Brain microvascular endothelial cell (primary cell): Measurements from ENCODE around the gene CXorf38.
A peak's percentile ranks its signal among the peaks of the same experiment; 100 is the strongest.

Experiments
- DNase-seq: peaks from one replicate; pipeline ENCODE4 v3.0.0-alpha.2; 2020
- H3K27ac ChIP-seq: fragments of 250-450 bp; sonication (Bioruptor Pico); 2 replicates; pipeline ENCODE4 v1.5.1; 2020; ENCODE audit warnings: mild to moderate bottlenecking, moderate library complexity
- H3K27me3 ChIP-seq: fragments of 250-450 bp; sonication (Bioruptor Pico); replicated peaks from 2 replicates; pipeline ENCODE4 v1.5.1; 2020; ENCODE audit warnings: mild to moderate bottlenecking
- H3K36me3 ChIP-seq: fragments of 250-450 bp; sonication (Bioruptor Pico); replicated peaks from 2 replicates; pipeline ENCODE4 v1.5.1; 2020; ENCODE audit warnings: mild to moderate bottlenecking
- H3K4me3 ChIP-seq: 2 replicates; pipeline ENCODE4 v1.5.1; 2011; ENCODE audit warnings: low read depth, mild to moderate bottlenecking, control low read depth, low read length, moderate library complexity
- in situ Hi-C: cut with HindIII; loops from 2 replicates; pipeline ENCODE4 v1.10.0; 2017; ENCODE audit warnings: low sequenced_read_pairs, low pct_ligation_motif_present
- TF ChIP-seq, protein P1 (sequence below): IDR thresholded peaks from 2 replicates; pipeline ENCODE4 v1.5.1; 2011; ENCODE audit warnings: low read depth, mild to moderate bottlenecking, moderate library complexity, low read length, control low read depth, inconsistent platforms; ENCODE audit errors: missing control alignments

CXorf38 gene

DNA sequence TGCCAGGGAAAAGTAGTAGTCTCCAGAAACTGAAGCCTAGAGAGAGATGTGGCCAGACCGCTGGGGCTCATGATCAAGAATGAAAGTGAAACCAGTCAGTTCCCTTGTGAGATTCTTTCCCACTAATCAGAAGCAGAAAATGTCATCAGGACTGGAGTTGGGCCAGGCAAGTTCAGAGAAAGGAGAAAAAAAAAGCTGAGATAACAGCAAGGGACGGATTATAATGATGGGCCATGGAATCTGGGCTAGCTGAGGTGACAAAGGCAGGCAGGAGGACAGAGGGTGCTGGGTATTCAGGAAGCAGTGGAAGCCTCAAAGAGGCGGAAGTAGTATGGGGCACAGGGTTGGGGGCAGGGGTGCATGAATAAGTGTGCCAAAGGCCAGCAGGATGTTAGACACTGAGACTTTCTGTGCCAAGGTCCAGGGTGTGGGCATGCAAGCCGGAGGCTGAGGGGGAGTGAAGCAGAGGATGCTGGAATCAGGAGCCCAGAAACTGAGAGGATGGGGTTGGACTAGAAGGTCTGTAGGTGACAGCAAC lies 2.5 kb downstream of the CXorf38 start:
- peak; percentile 68 for DNase-seq
- TF ChIP-seq, protein P1, sequence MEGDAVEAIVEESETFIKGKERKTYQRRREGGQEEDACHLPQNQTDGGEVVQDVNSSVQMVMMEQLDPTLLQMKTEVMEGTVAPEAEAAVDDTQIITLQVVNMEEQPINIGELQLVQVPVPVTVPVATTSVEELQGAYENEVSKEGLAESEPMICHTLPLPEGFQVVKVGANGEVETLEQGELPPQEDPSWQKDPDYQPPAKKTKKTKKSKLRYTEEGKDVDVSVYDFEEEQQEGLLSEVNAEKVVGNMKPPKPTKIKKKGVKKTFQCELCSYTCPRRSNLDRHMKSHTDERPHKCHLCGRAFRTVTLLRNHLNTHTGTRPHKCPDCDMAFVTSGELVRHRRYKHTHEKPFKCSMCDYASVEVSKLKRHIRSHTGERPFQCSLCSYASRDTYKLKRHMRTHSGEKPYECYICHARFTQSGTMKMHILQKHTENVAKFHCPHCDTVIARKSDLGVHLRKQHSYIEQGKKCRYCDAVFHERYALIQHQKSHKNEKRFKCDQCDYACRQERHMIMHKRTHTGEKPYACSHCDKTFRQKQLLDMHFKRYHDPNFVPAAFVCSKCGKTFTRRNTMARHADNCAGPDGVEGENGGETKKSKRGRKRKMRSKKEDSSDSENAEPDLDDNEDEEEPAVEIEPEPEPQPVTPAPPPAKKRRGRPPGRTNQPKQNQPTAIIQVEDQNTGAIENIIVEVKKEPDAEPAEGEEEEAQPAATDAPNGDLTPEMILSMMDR = no peak
- peak overlapping the region; percentile 44 for H3K4me3 ChIP-seq
- peak overlapping the region; percentile 60 for H3K27ac ChIP-seq
- no peaks in the 10 kb centered on the region for H3K27me3 ChIP-seq
- in situ Hi-C loops = no loop called here
- no peaks in the 10 kb centered on the region for H3K36me3 ChIP-seq

DNA sequence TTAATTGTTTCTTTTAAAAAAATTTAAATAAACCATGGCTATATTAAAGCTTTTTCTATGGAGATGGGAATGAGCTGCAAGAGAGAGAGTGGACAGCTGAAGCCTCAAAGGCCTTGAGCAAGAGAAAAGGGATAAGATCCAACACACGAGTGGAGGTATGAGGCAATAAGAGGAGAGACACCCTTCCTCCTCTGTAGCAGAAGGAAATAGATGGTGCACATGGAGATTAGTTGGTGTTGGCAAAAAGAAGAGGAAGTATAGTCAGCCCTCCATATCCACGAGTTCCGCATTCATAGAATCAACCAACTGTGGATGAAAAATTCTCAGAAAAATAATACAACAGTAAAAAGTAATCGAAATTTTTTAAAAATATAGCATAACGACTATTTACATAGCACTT lies 3.2 kb downstream of the CXorf38 start:
- in situ Hi-C loops = no loop called here
- TF ChIP-seq, protein P1 = no peak
- Histone ChIP-seq H3K27ac (peak overlapping the region; percentile 60), H3K36me3 (no peaks in the 10 kb centered on the region), H3K27me3 (no peaks in the 10 kb centered on the region), H3K4me3 (no peak overlapping the region)
- peak; percentile 2 for DNase-seq

DNA sequence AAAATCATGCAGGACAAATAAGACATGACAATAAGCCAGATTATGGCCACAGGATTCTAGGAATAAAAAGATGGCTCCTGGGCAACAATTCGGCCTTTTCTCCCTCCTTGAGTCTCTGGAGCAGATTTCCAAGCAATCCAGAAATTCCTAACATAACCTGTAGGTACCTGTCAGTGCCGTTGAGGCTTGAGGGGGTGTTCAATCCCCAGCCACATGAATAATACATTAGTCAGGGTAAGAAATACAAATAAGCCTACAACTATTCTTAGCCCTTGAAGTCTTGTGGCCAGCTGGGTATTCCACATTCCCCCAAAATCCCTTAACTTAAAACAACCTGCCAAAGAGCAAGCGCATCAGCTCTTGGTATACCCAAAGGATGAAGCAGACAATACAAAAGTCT lies 9.7 kb downstream of the CXorf38 start:
- H3K27ac ChIP-seq = no peak overlapping the region
- no peak overlapping the region for H3K4me3 ChIP-seq
- TF ChIP-seq, protein P1 = no peak
- peaks cover 25% of the 10 kb centered on the region for H3K36me3 ChIP-seq
- in situ Hi-C loops = no loop called here
- no peaks in the 10 kb centered on the region for H3K27me3 ChIP-seq
- DNase-seq = no peak

DNA sequence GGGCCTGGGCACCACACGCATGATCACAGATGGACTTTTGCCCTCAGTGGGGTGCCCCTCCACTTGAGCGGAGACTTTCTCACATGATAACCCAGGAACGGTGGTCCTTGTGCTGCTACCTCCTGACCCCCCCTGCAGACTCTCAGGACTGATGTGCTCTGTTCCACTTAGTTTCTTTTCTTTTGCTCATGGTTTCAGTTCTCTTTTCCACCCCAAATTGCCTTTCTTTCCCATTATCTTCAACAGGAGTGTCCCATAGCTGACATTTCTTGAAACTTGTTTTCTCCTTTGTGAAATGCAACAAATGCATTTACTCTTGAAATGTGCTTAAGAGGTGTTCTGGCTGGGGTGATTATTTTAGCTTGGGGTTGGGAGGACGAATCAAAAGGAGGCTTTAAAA lies 15.2 kb downstream of the CXorf38 start:
- H3K27me3 ChIP-seq = no peaks in the 10 kb centered on the region
- H3K27ac ChIP-seq = no peak overlapping the region
- DNase-seq = no peak
- no peak overlapping the region for H3K4me3 ChIP-seq
- in situ Hi-C loops = no loop called here
- TF ChIP-seq, protein P1 = no peak
- peaks cover 35% of the 10 kb centered on the region for H3K36me3 ChIP-seq

DNA sequence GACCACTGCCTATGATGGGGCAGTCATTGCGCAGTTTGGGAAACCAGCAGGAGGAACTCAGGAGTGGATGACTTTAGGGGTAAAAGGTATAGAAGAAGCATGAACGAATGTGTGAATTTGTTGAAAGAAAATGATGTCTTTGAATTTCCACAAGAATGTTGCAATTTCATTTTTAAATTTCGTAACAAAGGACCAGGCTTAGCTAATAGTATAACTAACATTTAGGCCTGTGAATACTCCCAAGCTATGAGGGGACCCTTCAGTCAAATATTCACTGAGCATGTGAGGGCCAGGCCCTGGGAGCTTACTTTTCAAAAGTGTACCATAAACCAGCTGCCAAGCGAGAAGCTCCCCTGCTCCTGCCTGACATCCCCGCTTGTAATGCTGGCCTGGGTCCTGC lies 18.9 kb downstream of the CXorf38 start:
- Histone ChIP-seq H3K4me3 (no peak overlapping the region), H3K27ac (no peak overlapping the region), H3K36me3 (peaks cover 19% of the 10 kb centered on the region), H3K27me3 (no peaks in the 10 kb centered on the region)
- TF ChIP-seq, protein P1 = no peak
- DNase-seq = no peak
- in situ Hi-C loops = no loop called here

DNA sequence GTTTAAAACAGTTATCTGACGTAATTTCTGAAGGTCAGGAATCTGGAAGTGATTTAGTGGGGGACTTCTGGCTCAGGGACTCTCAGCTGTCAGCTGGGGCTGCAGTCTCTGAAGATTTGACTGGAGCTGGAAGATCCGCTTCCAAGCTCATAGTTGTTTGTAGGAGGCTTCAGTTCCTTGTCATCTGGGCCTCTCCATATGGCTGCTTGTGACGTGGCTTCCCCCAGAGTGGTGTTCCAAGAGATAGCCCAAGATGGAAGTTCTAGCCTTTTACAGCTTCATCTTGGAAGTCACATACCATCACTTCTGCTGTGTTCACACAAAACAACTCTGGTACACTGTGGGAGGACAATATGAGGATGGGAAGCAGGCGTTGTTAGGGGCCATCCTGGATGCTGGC lies 22.1 kb downstream of the CXorf38 start:
- TF ChIP-seq, protein P1 = no peak
- no peak overlapping the region for H3K27ac ChIP-seq
- H3K4me3 ChIP-seq = no peak overlapping the region
- DNase-seq = no peak
- peaks cover 6% of the 10 kb centered on the region for H3K36me3 ChIP-seq
- in situ Hi-C loops = no loop called here
- no peaks in the 10 kb centered on the region for H3K27me3 ChIP-seq
